Prostate gland (tissue), 2 donors: ENCODE results near the gene TAF4.

Source experiments
- CTCF ChIP-seq, 4 experiments: fragments of 200-600 bp in 2 of 4; fragments of 450-650 bp in 2 of 4; sonication (generic) in 2 of 4; IDR thresholded peaks; 1 replicate in 3 of 4; 2 replicates in 1 of 4; pipeline ENCODE4 v1.5.1; 2016 to 2019; ENCODE audit warnings: antibody characterized with exemption in 4 of 4, mild to moderate bottlenecking in 2 of 4, moderate library complexity in 2 of 4
- POLR2A ChIP-seq: fragments of 450-650 bp; IDR thresholded peaks from one replicate; pipeline ENCODE4 v1.6.1; 2016; ENCODE audit warnings: antibody characterized with exemption, mild to moderate bottlenecking
- POLR2AphosphoS5 ChIP-seq: sonication (generic); formaldehyde crosslinking; IDR thresholded peaks from one replicate; pipeline ENCODE4 v1.6.1; 2017; ENCODE audit warnings: antibody characterized with exemption

DNA sequence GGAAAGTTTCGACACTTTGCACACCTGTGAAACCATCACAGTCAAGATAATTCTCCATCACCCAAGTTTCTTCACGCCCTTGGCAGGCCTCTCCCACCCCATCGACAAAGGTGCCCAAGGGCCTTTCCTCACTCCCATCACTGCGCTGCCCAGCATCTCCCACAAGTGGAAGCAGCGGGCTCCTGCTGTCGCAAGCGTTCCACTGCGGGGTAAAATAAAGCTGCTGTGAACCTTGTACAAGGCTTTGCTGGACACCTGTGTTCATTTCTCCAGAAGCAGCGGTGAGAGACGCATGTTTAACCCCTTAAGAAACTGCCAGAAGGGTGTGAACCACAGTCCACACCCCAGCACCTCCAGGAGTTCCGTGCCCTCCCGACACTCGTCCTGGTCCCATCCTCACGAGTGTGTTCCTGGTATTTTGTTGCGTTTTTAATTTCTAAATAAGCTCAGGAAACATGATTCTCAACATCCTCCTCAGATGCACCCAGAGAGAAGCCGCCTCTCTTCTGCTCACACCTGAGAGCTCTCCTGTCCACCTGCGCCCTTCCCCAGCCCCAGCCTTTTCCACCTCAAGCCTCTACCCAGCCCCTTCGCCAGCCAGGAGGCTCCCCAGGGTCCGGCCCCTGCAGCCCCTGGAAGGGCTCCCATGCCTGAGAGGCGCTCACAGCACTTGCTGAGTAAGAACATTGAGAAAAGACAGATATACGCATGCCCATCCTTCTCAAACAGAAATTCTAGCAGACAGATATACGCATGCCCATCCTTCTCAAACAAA lies 97.5 kb downstream of the TAF4 start:
- TF ChIP-seq CTCF (IDR thresholded peaks at IDR 0.05), result no peak
- no peak for TF ChIP-seq POLR2A
- TF ChIP-seq POLR2AphosphoS5, result no peak
